ENCODE measurements around the gene TTC9B.

- no peak for TF ChIP-seq EZH2 (IDR thresholded peaks at IDR 0.05; ENCODE audit: insufficient read depth, poor library complexity, severe bottlenecking)
- no peak for TF ChIP-seq EZH2phosphoT487 (IDR thresholded peaks at IDR 0.05; ENCODE audit: insufficient read depth, low read depth)
Measured at GRCh38 chr19:40251991-40252390, 33.8 kb upstream of the TTC9B start.
